Endothelial cell of umbilical vein (primary cell): Measurements from ENCODE around the gene DLL1. TPM values are rescaled to one million over a fixed set of nuclear protein-coding genes. Genes with fewer than 3 reads are reported as not detected.

ENCODE experiments used
- BruUV-seq: library from RNA; stranded (reverse); fragments of 400-500 nt; replicated peaks from 2 replicates; lab custom pipeline; 2021; lab: Mats Ljungman, UMichigan
- CTCF ChIA-PET: fragments of 300-600, 350-600 bp; sonication (Branson Sonifier 250); formaldehyde crosslinking; loops from one replicate; lab custom pipeline; 2021; ENCODE audit warnings: antibody characterized with exemption, inconsistent platforms; lab: Charles Lee
- POLR2A ChIA-PET: fragments of 300-600, 350-600 bp; sonication (Branson Sonifier 250); formaldehyde crosslinking; loops from one replicate; lab custom pipeline; 2021; ENCODE audit warnings: antibody characterized with exemption, inconsistent platforms; lab: Charles Lee
- DNase-seq: peaks from one replicate; pipeline ENCODE4 v3.0.0-alpha.2; 2011; ENCODE audit warnings: low read depth, low spot score
- FAIRE-seq: peaks from 2 replicates; lab custom pipeline; 2011; peaks lifted over from hg19 to GRCh38; lab: Jason Lieb, UNC
- H2AFZ ChIP-seq: 2 replicates; pipeline ENCODE4 v1.6.0; 2012; ENCODE audit warnings: low read depth, low read length, control low read depth, inconsistent platforms
- H3K27ac ChIP-seq: 2 replicates; pipeline ENCODE4 v1.5.1; 2011; ENCODE audit warnings: low read depth, mild to moderate bottlenecking, control low read depth, low read length, moderate library complexity; ENCODE audit not compliant: insufficient read depth
- H3K27me3 ChIP-seq, 2 experiments: 2 replicates each; pipeline versions ENCODE4 v1.6.0 to v1.6.1; 2011; ENCODE audit warnings: low read length in 2 of 2, mixed read lengths in 1 of 2; ENCODE audit not compliant: control insufficient read depth in 2 of 2, insufficient read depth in 2 of 2
- H3K36me3 ChIP-seq, 2 experiments: 2 replicates in 1 of 2; 3 replicates in 1 of 2; pipeline ENCODE4 v1.5.1; 2011; ENCODE audit warnings: low read length in 2 of 2, mild to moderate bottlenecking in 1 of 2, moderate library complexity in 1 of 2; ENCODE audit not compliant: control insufficient read depth in 2 of 2, insufficient read depth in 2 of 2; ENCODE audit errors: extremely low read depth in 1 of 2
- H3K4me1 ChIP-seq: 3 replicates; pipeline ENCODE4 v1.5.1; 2011; ENCODE audit warnings: mild to moderate bottlenecking, low read length; ENCODE audit not compliant: control insufficient read depth, insufficient read depth; ENCODE audit errors: extremely low read depth
- H3K4me2 ChIP-seq: 2 replicates; pipeline ENCODE4 v1.6.1; 2011; ENCODE audit warnings: low read length, control low read depth, mixed read lengths; ENCODE audit not compliant: insufficient read depth
- H3K4me3 ChIP-seq, 3 experiments: fragments of 200-600 bp in 1 of 3; sonication (generic), shearing (Covaris generic) in 1 of 3; replicated peaks in 1 of 3; 2 replicates each; pipeline ENCODE4 v1.5.1; 2011 to 2016; ENCODE audit warnings: control low read depth in 3 of 3, low read length in 3 of 3, mild to moderate bottlenecking in 2 of 3, inconsistent platforms in 1 of 3, low read depth in 1 of 3, moderate library complexity in 1 of 3; ENCODE audit not compliant: insufficient read depth in 1 of 3
- H3K79me2 ChIP-seq: 2 replicates; pipeline ENCODE4 v1.6.0; 2012; ENCODE audit warnings: low read length, inconsistent platforms; ENCODE audit not compliant: control insufficient read depth, insufficient read depth
- H3K9ac ChIP-seq: replicated peaks from 2 replicates; pipeline ENCODE3; 2011; ENCODE audit warnings: low read length, control low read depth; ENCODE audit not compliant: insufficient read depth; ENCODE audit errors: extremely low read depth
- H3K9me1 ChIP-seq: replicated peaks from 3 replicates; pipeline ENCODE4 v1.6.0; 2011; ENCODE audit warnings: mild to moderate bottlenecking, low read length; ENCODE audit not compliant: control insufficient read depth, insufficient read depth; ENCODE audit errors: extremely low read depth
- H3K9me3 ChIP-seq: replicated peaks from 2 replicates; pipeline ENCODE4 v1.5.1; 2012; ENCODE audit warnings: low read length, inconsistent platforms; ENCODE audit not compliant: control insufficient read depth, insufficient read depth
- H4K20me1 ChIP-seq: replicated peaks from 2 replicates; pipeline ENCODE3; 2011; ENCODE audit warnings: mild to moderate bottlenecking, low read length; ENCODE audit not compliant: control insufficient read depth, insufficient read depth; ENCODE audit errors: extremely low read depth
- CTCF ChIP-seq, 2 donors: IDR thresholded peaks; 1 replicate in 1 of 2; 2 replicates in 1 of 2; pipeline ENCODE4 v1.5.1; 2011; ENCODE audit warnings: low read length in 2 of 2, mild to moderate bottlenecking in 2 of 2, moderate library complexity in 2 of 2, control low read depth in 1 of 2, inconsistent platforms in 1 of 2, low read depth in 1 of 2; ENCODE audit not compliant: insufficient read depth in 1 of 2; ENCODE audit errors: extremely low read depth in 1 of 2
- EZH2 ChIP-seq: IDR thresholded peaks from 2 replicates; pipeline ENCODE4 v1.6.1; 2012; ENCODE audit warnings: borderline replicate concordance, low read depth, mild to moderate bottlenecking, moderate library complexity, low read length, inconsistent platforms; ENCODE audit not compliant: severe bottlenecking
- FOS ChIP-seq: IDR thresholded peaks from 2 replicates; pipeline ENCODE4 v1.6.1; 2011; ENCODE audit warnings: mild to moderate bottlenecking, low read length, moderate library complexity, borderline replicate concordance; ENCODE audit not compliant: insufficient read depth
- GATA2 ChIP-seq: IDR thresholded peaks from 2 replicates; pipeline ENCODE4 v1.7.0; 2011; ENCODE audit warnings: low read depth, mild to moderate bottlenecking, moderate library complexity, mixed read lengths, low read length; ENCODE audit not compliant: insufficient read length, insufficient read depth
- JUN ChIP-seq: IDR thresholded peaks from 2 replicates; pipeline ENCODE4 v1.6.1; 2011; ENCODE audit warnings: borderline replicate concordance, low read depth; ENCODE audit not compliant: insufficient read length, insufficient read depth
- MYC ChIP-seq: IDR thresholded peaks from one replicate; pipeline ENCODE4 v1.6.1; 2011; ENCODE audit warnings: mild to moderate bottlenecking, low read depth, low read length
- POLR2A ChIP-seq: IDR thresholded peaks from 2 replicates; pipeline ENCODE4 v1.6.1; 2012; ENCODE audit warnings: low read depth, mild to moderate bottlenecking, control low read depth, low read length
- POLR2AphosphoS5 ChIP-seq: IDR thresholded peaks from 2 replicates; pipeline ENCODE4 v1.6.1; 2012; ENCODE audit warnings: low read depth, mild to moderate bottlenecking, control low read depth, low read length, moderate library complexity; ENCODE audit not compliant: insufficient read depth
- dilution Hi-C: fragments of 300-500 bp; cut with MboI; formaldehyde crosslinking; loops from one replicate; pipeline ENCODE4 v1.15.0; 2019; ENCODE audit warnings: low sequenced_read_pairs; ENCODE audit not compliant: extremely low pct_ligation_motif_present
- intact Hi-C: fragments of 100-400 bp; cut with micrococcal nuclease; formaldehyde crosslinking; loops from one replicate; pipeline ENCODE4 v1.10.0; 2022
- polyA plus RNA-seq, 4 experiments: library from polyadenylated mRNA; depleted of rRNA in 3 of 4; stranded (reverse) in 3 of 4; unstranded in 1 of 4; fragments of >200 nt; gene quantifications; 2 replicates each; pipeline versions ENCODE4 v1.2.1 to v1.2.3, GENCODE V29; 2011 to 2012; ENCODE audit warnings: missing spikeins in 1 of 4
- total RNA-seq: library from RNA; stranded (reverse); gene quantifications from 2 replicates; pipeline ENCODE4 v1.2.3, GENCODE V29; 2021
- TF ChIP-seq, protein P1 (sequence below): IDR thresholded peaks from 2 replicates; pipeline ENCODE4 v1.6.1; 2011; ENCODE audit not compliant: insufficient read depth, insufficient read length

DLL1 gene
- total and polyA plus RNA-seq, 2 donors (not counting 3 experiments of a cell fraction or from before 2014, with no cell fraction given): 1.4 to 2.3 TPM

DNA sequence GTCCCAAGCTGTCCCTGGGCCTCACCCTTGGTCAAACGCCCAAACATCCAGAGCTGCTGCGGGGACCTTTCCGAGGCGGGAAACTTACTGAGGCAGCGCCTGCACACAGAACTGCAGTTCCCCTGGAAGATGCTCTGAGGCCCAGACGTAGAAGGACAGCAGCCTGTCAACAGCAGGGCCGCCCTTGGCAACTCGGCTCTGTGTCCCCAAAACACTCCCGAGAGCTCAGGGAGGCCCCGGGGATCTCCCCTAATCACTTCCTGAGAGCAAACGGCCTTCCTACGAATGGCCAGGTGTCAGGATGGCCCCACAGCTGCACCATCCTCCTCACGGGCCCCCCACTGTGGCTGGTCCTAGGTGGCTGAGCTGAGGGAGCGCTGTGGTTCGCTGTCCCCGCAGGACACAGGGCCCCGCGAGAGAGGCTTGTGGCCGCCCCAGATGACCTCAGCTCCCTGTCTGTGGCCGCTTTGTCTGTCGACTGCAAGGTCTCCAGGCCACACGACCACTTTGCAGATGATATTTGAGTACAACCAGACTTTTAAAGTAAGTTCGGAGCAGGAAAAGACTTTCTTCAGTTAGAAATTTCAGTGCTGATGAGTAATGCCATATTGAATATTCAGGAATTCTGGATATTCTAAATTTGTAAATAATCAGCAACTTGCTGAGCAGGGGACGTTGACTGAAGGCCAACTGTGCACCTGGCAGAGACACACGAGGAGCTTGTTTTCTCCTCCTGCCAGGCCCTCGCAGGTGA is 46.0 kb downstream of the DLL1 start:
- dilution Hi-C loops: no loop called here
- Histone ChIP-seq H2AFZ (no peak overlapping the region), H3K27ac (no peak overlapping the region), H3K9me3 (no peaks in the 10 kb centered on the region), H3K27me3 (no peaks in the 10 kb centered on the region), H3K36me3 (no peaks in the 10 kb centered on the region), H3K79me2 (no peaks in the 10 kb centered on the region), H3K9me1 (no peaks in the 10 kb centered on the region), H3K4me2 (no peak overlapping the region), H4K20me1 (no peaks in the 10 kb centered on the region), H3K4me1 (no peaks in the 10 kb centered on the region), H3K9ac (no peak overlapping the region), H3K4me3 (no peak overlapping the region)
- no TSS peak for BruUV-seq
- ChIA-PET POLR2A (interaction anchor here (0.6 kb wide), 1 partner anchor 46 kb away, joined by 4 read pairs; the partner anchor contains the start of gene DLL1), CTCF (interaction anchor here (0.6 kb wide), 1 partner anchor 413 kb away, joined by 3 read pairs; no protein-coding TSS in a partner anchor)
- no peak for TF ChIP-seq CTCF (IDR thresholded peaks at IDR 0.05; ENCODE audit: extremely low read depth in 1 of 2, insufficient read depth in 1 of 2, low read depth in 1 of 2, low read length in 2 of 2)
- TF ChIP-seq JUN: no peak
- no peak for TF ChIP-seq POLR2AphosphoS5
- no peak for TF ChIP-seq FOS
- no peak for TF ChIP-seq EZH2
- TF ChIP-seq, protein P1, sequence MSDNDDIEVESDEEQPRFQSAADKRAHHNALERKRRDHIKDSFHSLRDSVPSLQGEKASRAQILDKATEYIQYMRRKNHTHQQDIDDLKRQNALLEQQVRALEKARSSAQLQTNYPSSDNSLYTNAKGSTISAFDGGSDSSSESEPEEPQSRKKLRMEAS: no peak
- no peak for TF ChIP-seq MYC
- no peak for TF ChIP-seq POLR2A
- no peak for TF ChIP-seq GATA2
- DNase-seq (no peak), FAIRE-seq (no peak)
- intact Hi-C loops: no loop called here
